ENCODE data around the gene VPS13D.

VPS13D gene

DNA sequence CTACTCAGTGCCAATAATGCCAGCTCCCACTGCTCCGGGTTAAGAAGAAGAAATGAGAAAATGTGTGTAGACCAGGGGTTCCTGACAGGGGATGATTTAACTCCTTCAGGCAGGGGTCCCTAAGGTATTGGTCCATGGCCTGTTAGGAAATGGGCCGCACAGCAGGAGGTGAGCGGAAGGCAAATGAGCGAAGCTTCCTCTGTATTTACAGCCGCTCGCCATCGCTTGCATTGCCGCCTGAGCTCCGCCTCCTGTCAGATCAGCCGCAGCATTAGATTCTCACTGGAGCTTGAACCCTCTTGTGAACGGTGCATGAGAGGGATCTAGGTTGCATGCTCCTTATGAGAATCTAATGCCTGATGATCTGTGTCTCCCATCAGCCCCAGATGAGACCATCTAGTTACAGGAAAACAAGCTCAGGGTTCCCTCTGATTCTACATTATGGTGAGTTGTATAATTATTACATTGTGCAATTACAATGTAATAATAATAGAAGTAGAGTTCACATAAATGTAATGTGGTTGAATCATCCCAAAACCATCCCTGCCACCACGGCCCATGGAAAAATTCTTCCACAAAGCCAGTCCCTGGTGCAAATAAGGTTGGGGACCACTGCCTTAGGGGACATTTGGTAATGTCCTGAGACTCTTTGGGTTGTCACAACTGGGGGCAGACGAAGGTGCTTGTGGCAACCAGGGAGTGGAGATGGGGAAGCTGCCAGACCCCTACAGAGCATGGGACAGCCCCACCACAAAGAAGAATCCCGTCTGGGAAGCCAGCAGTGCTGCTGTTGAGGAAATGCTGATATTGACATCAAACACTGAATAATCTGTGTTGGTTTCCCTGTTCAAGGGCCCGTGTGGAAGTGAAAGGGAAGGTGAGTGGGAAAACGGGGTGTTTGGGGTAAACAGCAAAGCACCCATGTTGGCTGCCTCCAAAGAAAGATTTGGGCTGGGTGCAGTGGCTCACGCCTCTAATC, 327.4 kb downstream of the VPS13D start:
- H3K4me3 ChIP-seq (ENCODE audit: low read depth, low read length), result no peak overlapping the region
- TF ChIP-seq, protein P1, sequence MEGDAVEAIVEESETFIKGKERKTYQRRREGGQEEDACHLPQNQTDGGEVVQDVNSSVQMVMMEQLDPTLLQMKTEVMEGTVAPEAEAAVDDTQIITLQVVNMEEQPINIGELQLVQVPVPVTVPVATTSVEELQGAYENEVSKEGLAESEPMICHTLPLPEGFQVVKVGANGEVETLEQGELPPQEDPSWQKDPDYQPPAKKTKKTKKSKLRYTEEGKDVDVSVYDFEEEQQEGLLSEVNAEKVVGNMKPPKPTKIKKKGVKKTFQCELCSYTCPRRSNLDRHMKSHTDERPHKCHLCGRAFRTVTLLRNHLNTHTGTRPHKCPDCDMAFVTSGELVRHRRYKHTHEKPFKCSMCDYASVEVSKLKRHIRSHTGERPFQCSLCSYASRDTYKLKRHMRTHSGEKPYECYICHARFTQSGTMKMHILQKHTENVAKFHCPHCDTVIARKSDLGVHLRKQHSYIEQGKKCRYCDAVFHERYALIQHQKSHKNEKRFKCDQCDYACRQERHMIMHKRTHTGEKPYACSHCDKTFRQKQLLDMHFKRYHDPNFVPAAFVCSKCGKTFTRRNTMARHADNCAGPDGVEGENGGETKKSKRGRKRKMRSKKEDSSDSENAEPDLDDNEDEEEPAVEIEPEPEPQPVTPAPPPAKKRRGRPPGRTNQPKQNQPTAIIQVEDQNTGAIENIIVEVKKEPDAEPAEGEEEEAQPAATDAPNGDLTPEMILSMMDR (IDR thresholded peaks at IDR 0.05; ENCODE audit: low read depth, low read length), result no peak

DNA sequence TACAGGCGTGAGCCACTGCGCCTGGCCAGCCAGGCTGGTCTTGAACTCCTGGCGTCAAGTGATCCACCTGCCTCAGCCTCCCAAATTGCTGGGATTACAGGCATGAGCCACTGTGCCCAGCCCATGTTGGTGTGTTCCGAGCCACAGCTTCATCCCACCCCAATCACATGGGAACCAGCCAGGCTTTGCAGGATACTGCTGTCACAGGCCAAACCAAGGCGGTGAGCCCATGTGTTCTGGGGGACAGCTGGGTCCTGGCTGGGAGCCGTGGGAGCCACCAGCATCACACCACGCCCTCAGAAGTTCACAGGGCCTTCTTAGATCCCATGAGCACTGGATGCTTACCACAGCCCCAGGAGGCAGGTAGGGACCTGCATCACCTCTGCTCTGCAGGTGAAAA, 331.3 kb downstream of the VPS13D start:
- TF ChIP-seq, protein P1 (IDR thresholded peaks at IDR 0.05; ENCODE audit: low read depth, low read length), result no peak
- H3K4me3 ChIP-seq (ENCODE audit: low read depth, low read length), result no peak overlapping the region
